Mucosa of descending colon (tissue), 3 donors: Measurements from ENCODE around the gene BAIAP2. TPM values are rescaled to one million over a fixed set of nuclear protein-coding genes. Genes with fewer than 3 reads are reported as not detected.
"Not testable (repeated sequence)": the region's sequence is repeated elsewhere in the genome, so short reads cannot be mapped to it uniquely, and the experiment has no call there.

Source experiments
- ATAC-seq: fragments of 200-7000 bp; cut with Tn5 transposase; one replicate; pipeline ENCODE4 v1.9.1; 2020; ENCODE audit warnings: mild to moderate bottlenecking, moderate library complexity
- DNase-seq, 3 donors: peaks; one replicate each; pipeline ENCODE4 v3.0.0-alpha.2; 2020
- H3K36me3 ChIP-seq: fragments of 200-600 bp; one replicate; pipeline ENCODE4 v1.8.0; 2021; ENCODE audit warnings: low read depth, mild to moderate bottlenecking
- H3K4me1 ChIP-seq: fragments of 200-600 bp; one replicate; pipeline ENCODE4 v1.8.0; 2021; ENCODE audit warnings: low read depth, mild to moderate bottlenecking
- H3K4me3 ChIP-seq: fragments of 200-600 bp; one replicate; pipeline ENCODE4 v1.8.0; 2021; ENCODE audit warnings: mild to moderate bottlenecking
- H3K9me3 ChIP-seq: fragments of 200-600 bp; one replicate; pipeline ENCODE4 v1.8.0; 2021; ENCODE audit warnings: mild to moderate bottlenecking
- intact Hi-C, 2 donors: fragments of 100-400 bp; cut with DNase I in 1 of 2; cut with micrococcal nuclease in 1 of 2; formaldehyde crosslinking; loops; one replicate each; pipeline versions ENCODE4 v1.11.0 to v1.11.1; 2022; cut with DNase I, micrococcal nuclease
- total RNA-seq, 3 donors: library from RNA; stranded (reverse); fragmentation: NEBNext Ultra II Directional in 2 of 3; extraction: Animal tissue kit (Norgen Biotek cat#: 25700) in 2 of 3; gene quantifications; one replicate each; pipeline versions ENCODE4 v1.2.1 to v1.2.4, GENCODE V29; 2021 to 2023
- TF ChIP-seq, protein P1 (sequence below): fragments of 200-600 bp; IDR thresholded peaks from one replicate; pipeline ENCODE4 v1.8.0; 2022; ENCODE audit warnings: antibody characterized with exemption, mild to moderate bottlenecking
- donor health status: DM: no; HTN: no; CAD: no; lungs with moderate emphysema.
- donor health status: DM: no; HTN: no; CAD: no.
- donor health status: DM: no; HTN: yes; CAD: no.

The BAIAP2 gene
- total RNA-seq, 3 donors from 2014 or later: 11.6 to 76.7 (median 19.4) TPM

DNA sequence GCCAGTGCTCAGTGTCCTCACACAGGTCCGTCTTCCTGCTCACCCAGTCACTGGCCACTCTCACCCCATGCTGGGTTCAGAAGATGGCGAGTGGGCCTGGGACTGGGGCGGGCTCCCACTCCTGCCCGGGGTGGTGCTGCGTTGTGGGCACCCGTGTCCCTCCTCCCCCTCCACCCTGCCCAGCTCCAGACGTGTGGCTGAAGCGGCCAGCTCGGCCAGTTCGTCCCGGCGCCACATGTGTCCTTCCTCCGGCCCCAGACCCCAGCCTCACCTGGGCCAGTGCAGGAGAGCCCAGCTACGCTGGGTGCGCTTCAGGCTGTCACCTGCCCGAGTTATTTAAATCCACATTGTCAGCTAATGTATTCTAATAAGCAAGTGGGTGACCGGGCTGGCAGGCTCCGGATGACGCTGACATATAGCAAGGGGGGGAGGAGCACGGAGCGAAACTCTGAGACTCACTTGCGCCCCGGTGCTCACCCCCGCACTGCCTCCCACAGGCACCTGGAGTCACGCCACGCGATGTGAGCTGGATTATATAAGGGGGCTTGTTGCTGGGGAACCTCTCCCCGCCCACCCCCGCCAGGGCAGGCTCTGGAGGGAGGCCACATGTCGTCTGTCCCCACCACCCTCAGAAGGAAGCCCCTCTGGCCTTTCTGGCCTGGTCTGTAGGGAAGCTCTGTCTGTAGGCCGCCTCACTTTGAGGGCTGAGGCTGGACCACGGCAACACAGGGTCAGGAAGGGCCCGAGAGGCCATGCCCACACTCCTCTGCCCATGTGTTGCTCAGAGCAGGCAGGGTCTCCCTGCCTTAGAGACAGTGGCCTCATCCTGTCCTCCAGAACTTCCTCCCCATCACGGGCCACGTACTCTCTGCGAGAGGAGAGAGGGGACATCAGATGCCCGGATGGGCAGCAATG is 7.1 kb upstream of the BAIAP2 start:
- DNase-seq: peak in 2 of 3 donors; percentile 32 to 40
- no peaks in the 10 kb centered on the region for H3K36me3 ChIP-seq
- H3K4me1 ChIP-seq: peaks cover 7% of the 10 kb centered on the region
- TF ChIP-seq, protein P1, sequence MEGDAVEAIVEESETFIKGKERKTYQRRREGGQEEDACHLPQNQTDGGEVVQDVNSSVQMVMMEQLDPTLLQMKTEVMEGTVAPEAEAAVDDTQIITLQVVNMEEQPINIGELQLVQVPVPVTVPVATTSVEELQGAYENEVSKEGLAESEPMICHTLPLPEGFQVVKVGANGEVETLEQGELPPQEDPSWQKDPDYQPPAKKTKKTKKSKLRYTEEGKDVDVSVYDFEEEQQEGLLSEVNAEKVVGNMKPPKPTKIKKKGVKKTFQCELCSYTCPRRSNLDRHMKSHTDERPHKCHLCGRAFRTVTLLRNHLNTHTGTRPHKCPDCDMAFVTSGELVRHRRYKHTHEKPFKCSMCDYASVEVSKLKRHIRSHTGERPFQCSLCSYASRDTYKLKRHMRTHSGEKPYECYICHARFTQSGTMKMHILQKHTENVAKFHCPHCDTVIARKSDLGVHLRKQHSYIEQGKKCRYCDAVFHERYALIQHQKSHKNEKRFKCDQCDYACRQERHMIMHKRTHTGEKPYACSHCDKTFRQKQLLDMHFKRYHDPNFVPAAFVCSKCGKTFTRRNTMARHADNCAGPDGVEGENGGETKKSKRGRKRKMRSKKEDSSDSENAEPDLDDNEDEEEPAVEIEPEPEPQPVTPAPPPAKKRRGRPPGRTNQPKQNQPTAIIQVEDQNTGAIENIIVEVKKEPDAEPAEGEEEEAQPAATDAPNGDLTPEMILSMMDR: no peak
- no peaks in the 10 kb centered on the region for H3K9me3 ChIP-seq
- intact Hi-C loops: loop anchor here in 1 of 2 donors (5.0 kb wide), 1 partner anchor 74 kb away; no protein-coding TSS in a partner anchor
- H3K4me3 ChIP-seq: no peak overlapping the region
- ATAC-seq: no peak

DNA sequence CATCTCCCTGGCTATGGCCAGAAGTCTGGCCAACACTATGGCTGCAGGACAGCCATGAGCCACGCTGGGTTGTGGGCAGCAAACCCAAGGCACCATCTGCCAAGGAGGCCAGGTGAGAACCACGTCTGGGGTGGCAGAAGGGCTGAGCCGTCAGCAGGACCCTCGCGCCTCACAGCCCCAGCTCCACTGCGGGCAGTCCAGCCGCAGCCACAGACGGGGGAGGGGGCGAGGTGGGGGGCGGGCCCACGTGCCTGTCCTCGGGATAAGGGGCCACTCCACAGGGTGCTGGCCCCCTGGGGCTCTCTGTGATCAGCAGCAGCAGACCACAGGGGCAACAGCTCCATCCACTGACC is 6.5 kb upstream of the BAIAP2 start:
- Histone ChIP-seq H3K4me1 (peaks cover 7% of the 10 kb centered on the region), H3K36me3 (no peaks in the 10 kb centered on the region), H3K4me3 (no peak overlapping the region), H3K9me3 (no peaks in the 10 kb centered on the region)
- ATAC-seq (no peak), DNase-seq (peak in 2 of 3 donors; percentile 32 to 44)
- intact Hi-C loops: loop anchor here in 1 of 2 donors (5.0 kb wide), 1 partner anchor 74 kb away; no protein-coding TSS in a partner anchor
- TF ChIP-seq, protein P1: no peak

DNA sequence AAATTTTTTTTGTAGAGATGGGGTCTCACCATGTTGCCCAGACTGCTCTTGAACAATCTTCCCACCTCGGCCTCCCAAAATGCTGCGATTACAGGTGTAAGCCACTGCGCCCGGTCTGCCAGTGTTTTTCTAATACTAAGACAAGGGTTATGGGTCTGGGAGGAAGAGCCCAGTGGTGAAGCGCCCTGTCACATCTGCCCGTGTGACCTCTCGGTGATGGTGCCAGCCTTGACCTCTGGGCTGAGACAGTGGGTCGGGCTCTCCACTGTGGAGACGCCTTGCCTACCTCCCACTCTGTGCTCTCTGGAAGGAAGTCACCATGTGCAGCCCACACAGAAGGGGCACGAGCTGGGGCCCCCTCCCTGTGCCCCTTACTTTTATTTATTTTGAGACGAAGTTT is 5.1 kb upstream of the BAIAP2 start:
- peak in 2 of 3 donors; percentile 23 to 40 for DNase-seq
- TF ChIP-seq, protein P1: no peak
- intact Hi-C loops: loop anchor here in 1 of 2 donors (5.0 kb wide), 1 partner anchor 72 kb away; no protein-coding TSS in a partner anchor
- Histone ChIP-seq H3K4me3 (no peak overlapping the region), H3K9me3 (no peaks in the 10 kb centered on the region), H3K36me3 (no peaks in the 10 kb centered on the region), H3K4me1 (peaks cover 7% of the 10 kb centered on the region)
- no peak for ATAC-seq

DNA sequence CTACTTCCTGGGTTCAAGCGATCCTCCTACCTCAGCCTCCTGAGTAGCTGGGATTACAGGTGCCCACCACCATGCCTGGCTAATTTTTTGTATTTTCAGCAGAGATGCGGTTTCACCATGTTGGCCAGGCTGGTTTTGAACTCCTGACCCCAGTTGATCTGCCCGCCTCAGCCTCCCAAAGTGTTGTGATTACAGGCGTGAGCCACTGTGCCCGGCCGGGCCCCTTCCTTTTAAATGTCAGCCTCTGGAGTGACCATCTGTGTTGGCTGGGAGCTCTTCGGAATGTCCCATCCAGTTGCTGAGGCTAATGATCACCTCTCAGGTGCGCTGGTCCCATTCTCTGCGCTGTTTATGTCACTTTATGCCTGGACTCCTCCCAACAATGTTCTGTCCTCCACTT is 4.6 kb upstream of the BAIAP2 start:
- H3K9me3 ChIP-seq, H3K4me1 ChIP-seq, H3K36me3 ChIP-seq, H3K4me3 ChIP-seq, intact Hi-C loops, ATAC-seq: not testable (repeated sequence)
- peak in 1 of 3 donors; percentile 42 for DNase-seq

DNA sequence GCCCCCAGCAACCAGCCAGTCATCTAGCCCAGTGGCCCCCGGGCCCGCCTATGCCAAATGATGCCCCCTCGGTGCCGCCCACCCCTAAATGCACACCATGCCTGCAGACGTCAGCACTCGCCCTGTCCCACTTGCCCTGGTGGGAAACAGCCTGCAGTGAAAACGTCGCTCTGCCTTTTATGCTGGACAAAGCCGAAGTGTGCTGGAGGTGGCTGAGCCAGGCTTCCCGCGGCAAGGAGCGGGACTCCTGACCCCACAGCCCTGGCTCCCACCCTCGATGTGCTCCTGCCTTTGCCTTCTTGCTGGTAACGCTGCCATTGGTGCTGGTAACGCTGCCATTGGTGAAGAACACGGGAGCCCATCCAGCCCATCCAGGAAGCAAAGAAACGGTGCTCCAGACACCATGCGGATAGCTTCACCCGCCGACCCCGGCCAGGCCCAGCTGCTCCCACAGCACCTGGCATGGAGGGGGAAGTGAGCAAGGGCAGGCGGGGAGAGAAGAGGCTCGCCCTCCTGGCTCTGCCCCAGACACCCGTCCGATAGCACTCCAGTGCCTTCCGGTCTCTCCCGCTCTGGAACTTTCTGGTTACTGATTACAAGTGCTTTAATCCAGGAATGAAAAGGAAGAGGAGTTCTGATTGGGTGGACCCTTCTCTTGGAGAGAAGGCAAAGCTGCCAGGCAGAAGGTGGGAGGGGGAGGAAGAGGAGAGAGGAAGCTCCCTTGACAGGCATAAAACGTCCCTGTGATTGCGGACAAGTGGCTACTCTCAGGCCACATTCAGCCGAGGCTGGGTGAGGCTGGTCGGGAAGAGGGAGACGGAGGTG is 4.0 kb upstream of the BAIAP2 start:
- Histone ChIP-seq H3K9me3 (no peaks in the 10 kb centered on the region), H3K4me3 (no peak overlapping the region), H3K36me3 (no peaks in the 10 kb centered on the region), H3K4me1 (peaks cover 7% of the 10 kb centered on the region)
- TF ChIP-seq, protein P1: no peak
- peak; percentile 69 for ATAC-seq
- intact Hi-C loops: no loop called here
- peak; percentile 77 to 81 (median 80) for DNase-seq
